ENCODE measurements around the gene UGT1A8.
"Not testable (repeated sequence)": the region's sequence is repeated elsewhere in the genome, so short reads cannot be mapped to it uniquely, and the experiment has no call there.

The UGT1A8 gene

DNA sequence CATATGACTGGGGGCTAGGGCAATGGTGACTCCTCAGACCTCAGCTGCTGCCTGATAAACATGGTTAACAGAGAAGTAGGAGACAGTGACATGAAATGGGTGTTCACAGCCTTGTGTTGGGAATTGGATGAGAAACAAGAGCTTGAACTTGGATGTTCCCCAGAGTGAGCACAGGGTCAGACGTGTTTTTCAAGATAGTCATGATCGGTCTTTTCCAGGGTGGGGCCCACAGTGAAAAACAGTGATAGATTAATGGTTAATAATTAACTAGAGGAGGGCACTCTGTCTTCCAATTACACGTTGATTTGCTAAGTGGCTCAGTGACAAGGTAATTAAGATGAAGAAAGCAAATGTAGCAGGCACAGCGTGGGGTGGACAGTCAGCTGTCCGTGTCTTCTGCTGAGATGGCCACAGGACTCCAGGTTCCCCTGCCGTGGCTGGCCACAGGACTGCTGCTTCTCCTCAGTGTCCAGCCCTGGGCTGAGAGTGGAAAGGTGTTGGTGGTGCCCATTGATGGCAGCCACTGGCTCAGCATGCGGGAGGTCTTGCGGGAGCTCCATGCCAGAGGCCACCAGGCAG lies 111.4 kb downstream of the UGT1A8 start, which contains the start of gene UGT1A3:
TSS of gene UGT1A3 (plus strand) at position 320 of the 579 bp plus-strand sequence. CDS start at position 405, 85 bp downstream.
- no peak for DNase-seq (ENCODE audit: low read depth)

DNA sequence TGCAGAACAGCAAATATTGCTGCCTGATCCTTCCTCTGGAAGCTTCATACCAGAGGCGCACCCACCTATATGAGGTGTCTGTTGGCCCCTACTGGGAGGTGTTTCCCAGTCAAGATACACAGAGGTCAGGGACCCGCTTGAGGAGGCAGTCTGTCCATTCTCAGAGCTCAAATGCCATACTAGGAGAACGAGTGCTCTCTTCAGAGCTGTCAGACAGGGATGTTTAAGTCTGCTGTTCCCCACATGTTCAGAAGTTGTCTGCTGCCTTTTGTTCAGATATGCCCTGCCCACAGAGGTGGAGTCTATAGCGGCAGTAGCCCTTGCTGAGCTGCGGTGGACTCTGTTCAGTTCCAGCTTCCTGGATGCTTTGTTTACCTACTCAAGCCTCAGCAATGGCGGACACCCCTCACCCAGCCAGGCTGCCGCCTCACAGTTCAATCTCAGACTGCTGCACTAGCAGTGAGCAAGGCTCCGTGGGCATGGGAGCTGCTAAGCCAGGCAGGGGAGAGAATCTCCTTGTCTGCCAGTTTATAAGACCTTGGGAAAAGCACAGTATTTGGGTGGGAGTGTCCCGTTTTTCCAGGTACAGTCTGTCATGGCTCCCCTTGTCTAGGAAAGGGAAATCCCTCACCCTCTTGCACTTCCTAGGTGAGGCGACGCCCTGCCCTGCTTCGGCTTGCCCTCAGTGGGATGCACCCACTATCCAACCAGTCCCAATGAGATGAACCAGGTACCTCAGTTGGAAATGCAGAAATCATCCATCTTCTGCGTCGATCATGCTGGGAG lies 119.6 kb downstream of the UGT1A8 start:
- DNase-seq (ENCODE audit: low read depth) = not testable (repeated sequence)

DNA sequence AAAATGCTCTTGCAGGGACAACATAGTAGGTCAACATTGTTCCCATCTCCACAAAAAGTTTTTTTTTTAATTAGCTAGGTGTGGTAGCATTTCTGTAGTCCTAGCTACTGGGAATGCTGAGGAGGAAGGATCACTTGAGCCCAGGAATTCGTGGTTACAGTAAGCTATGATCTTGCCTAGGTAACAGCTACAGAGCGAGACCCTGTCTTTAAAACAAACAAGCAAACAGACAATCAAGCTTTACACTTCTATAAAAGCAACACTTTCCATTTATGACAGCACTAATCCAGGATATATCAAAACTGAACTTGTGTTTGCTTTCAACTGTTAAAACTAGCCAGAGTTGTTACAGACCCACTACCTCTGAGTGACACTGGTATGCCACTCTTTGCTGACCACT lies 123.4 kb downstream of the UGT1A8 start:
- DNase-seq (ENCODE audit: low read depth) = no peak

DNA sequence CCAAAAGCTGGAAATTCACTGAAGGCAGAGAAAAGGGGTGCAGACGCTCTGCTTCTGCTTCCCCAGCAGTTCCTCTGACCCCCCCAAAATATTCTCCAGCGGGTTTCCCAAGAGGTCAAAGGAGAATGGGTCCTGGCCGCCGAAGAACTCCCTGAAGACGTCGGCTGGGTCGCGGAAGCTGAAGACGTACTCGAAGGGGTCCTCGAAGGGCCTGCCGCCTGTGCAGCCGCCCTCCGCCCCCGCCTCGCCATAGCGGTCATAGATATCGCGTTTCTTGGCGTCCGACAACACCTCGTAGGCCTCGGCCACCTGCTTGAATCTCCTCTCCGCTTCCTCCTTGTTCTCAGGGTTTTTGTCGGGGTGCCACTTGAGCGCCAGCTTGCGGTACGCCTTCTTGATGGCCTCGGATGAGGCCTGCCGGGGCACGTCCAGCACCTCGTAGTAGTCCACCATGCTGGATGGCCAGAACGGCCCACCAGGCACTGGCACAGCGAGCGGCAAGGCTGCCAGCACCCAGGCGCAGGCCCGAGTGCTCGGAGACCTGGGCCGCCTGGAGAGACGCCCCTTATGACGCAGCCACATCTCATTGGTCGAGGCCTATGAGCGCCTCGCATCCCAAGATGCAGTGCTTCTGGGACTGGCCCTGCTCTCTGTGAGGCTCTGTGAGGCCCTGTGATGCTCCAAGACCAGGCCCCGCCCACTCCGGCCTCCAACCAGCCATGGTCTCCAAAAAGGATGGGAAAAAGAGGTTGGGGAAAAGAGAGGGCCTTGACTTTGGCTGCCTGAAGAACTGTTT lies 126.2 kb downstream of the UGT1A8 start:
- DNase-seq (ENCODE audit: low read depth) = no peak

DNA sequence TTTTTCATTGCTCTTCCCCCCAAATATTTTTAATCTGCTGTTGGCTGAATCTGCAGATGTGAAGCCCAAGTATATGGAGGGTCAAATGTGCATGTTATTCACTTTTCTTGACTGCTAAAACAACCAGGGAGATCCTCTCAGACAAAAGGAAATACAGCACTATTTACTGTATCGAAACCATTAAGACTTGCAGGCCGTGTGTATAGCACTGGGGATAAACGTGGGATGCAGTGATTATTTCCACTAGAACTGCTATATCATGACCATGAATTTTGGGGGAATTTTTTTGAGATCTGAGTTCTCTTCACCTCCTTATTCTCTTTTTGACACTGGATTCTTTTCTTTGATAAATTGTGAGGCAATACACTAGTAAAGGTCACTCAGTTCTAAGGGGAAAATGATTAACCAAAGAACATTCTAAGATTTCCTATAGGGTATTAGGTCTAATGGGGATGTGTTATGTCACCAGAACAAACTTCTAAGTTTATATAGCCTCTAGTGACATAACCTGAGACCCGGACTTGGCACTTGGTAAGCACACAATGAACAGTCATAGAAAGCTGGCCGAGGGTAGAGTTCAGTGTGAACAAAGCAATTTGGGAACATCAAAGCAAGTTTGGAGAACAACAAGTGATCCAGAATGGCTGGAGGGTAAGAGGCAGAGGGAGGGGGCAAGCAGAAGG lies 127.8 kb downstream of the UGT1A8 start:
- no peak for DNase-seq (ENCODE audit: low read depth)

DNA sequence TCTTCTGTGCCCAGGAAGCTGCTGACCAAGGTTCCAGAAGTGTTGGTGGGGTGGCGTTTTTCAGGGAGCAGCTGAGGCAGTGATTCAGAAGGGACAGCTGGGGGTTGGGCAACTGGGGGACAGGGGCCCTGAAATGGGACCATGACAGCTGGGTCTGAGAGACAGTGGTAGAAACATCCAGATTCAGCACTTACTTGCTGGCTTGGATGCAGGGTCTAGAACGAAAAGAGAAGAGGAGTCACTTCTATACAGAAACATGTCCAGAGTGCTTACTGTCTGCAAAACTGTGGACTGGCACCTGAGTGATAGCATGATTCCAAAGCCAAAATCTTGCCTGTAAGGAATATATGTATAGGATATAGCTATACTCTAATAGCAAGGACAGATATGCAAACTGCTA lies 128.4 kb downstream of the UGT1A8 start:
- not testable (repeated sequence) for DNase-seq (ENCODE audit: low read depth)

DNA sequence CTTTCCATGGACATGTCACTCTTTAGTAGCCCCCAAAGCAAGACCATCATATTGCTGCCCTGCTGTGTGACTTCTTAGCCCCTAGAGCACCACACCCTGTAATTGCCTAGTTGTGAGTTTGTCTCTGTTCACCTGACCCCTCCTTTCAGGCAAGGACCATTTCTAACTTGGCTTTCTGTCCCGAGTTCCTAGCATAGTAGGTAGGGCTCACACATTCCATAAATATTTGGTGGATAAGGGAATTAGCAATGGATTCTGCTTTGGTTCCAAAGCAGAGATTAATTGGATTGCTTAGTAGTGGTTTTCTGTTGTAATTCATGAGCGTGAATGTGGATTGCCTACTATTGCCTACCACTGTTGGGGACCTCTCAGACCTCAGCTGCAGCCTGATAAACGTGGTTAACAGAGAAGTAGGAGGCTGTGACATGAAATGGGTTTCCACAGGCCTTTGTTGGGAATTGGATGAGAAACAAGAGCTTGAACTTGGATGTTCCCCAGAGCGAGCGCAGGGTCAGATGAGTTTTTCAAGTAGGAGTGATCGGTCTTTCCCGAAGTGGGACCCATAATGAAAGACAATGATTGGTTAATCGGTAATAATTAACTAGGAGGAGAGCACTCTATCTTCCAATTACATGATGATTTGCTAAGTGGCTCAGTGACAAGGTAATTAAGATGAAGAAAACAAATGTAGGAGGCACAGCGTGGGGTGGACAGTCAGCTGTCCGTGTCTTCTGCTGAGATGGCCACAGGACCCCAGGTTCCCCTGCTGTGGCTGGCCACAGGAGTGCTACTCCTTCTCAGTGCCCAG lies 129.2 kb downstream of the UGT1A8 start:
- no peak for DNase-seq (ENCODE audit: low read depth)

DNA sequence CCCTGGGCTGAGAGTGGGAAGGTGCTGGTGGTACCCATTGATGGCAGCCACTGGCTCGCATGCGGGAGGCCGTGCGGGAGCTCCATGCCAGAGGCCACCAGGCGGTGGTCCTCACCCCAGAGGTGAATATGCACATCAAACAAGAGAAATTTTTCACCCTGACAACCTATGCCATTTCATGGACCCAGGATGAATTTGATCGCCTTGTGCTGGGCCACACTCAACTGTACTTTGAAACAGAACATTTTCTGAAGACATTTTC lies 129.8 kb downstream of the UGT1A8 start:
- DNase-seq (ENCODE audit: low read depth) = no peak

DNA sequence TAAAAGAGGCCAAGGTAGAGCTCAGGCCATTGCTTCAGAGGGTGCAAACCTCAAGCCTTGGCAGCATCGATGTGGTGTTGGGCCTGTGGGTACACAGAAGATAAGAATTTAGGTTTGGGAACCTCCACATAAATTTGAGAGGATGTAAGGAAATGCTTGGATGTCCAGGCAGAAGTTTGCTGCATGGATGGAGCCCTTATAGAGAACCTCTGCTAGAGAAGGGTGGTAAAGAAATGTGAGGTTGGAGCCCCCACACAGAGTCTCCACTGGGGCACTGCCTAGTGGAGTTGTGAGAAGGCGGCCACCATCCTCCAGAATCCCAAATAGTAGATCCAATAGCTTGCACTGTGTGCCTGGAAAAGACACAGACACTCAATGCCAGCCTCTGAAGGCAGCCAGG lies 133.3 kb downstream of the UGT1A8 start:
- not testable (repeated sequence) for DNase-seq (ENCODE audit: low read depth)

DNA sequence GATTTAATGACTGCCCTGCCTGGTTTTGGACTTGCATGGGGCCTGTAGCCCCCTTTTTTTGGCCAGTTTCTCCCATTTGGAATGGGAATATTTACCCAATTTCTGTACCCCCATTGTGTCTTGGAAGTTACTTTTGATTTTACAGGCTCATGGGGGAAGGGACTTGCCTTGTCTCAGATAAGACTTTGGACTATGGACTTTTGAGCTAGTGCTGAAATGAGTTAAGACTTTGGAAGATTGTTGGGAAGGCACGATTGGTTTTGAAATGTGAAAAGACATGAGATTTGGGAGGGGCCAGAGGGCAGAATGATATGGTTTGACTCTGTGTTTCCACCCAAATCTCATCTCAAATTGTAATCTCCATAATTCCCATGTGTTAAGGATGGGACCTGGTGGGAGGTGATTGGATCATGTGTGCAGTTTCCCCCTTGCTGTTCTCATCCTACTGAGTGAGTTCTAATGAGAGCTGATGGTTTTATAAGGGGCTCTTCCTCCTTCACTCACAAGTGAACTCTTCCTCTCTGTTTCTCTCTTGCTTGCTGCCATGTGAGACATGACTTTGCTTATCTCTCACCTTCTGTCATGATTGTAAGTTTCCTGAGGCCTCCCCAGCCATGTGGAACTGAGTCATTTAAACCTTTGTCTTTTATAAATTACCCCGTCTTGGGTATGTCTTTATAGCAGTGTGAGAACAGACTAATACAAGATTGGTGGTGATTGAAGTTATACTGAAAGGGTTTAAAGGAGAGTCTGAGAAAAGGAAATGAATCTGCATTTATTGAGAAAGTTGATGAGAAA lies 134.0 kb downstream of the UGT1A8 start:
- not testable (repeated sequence) for DNase-seq (ENCODE audit: low read depth)

DNA sequence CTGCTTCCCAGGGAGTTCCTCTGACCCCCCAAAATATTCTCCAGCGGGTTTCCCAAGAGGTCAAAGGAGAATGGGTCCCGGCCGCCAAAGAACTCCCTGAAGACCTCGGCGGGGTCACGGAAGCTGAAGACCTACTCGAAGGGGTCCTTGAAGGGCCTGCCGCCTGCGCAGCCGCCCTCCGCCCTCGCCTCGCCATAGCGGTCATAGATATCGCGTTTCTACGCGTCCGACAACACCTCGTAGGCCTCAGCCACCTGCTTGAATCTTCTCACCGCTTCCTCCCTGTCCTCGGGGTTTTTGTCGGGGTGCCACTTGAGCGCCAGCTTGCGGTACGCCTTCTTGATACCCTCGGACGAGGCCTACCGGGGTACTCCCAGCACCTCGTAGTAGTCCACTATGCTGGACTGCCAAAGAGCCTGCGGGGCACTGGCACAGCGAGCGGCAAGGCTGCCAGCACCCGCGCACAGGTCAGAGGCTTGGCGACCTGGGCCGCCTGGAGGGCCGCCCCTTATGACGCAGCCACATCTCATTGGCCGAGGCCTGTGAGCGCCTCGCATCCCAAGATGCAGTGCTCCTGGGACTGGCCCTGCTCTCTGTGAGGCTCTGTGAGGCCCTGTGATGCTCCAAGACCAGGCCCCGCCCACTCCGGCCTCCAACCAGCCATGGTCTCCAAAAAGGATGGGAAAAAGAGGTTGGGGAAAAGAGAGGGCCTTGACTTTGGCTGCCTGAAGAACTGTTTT lies 137.6 kb downstream of the UGT1A8 start:
- DNase-seq (ENCODE audit: low read depth) = no peak

DNA sequence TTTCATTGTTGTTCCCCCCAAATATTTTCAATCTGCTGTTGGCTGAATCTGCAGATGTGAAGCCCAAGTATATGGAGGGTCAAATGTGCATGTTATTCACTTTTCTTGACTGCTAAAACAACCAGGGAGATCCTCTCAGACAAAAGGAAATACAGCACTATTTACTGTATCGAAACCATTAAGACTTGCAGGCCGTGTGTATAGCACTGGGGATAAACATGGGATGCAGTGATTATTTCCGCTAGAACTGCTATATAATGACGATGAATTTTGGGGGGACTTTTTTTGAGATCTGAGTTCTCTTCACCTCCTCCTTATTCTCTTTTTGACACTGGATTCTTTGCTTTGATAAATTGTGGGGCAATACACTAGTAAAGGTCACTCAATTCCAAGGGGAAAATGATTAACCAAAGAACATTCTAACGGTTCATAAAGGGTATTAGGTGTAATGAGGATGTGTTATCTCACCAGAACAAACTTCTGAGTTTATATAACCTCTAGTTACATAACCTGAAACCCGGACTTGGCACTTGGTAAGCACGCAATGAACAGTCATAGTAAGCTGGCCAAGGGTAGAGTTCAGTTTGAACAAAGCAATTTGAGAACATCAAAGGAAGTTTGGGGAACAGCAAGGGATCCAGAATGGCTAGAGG lies 139.1 kb downstream of the UGT1A8 start:
- DNase-seq (ENCODE audit: low read depth) = no peak

DNA sequence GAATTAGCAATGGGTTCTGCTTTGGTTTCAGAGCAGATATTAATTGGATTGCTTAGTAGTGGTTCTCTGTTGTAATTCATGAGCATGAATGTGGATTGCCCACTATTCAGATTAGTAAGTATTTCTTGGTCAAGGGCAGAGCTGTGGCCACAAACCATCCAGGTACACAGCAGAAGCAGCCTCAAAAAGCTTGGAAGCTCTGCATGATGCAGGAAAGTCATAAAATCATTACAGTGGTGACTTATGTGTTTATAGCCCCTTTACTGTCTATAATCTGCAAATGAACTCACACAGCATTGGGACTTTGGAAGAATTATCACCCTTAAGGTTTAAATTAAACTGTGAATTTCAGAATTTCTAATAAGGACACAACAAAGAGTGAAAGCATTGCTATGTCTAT lies 140.7 kb downstream of the UGT1A8 start:
- DNase-seq (ENCODE audit: low read depth) = no peak

DNA sequence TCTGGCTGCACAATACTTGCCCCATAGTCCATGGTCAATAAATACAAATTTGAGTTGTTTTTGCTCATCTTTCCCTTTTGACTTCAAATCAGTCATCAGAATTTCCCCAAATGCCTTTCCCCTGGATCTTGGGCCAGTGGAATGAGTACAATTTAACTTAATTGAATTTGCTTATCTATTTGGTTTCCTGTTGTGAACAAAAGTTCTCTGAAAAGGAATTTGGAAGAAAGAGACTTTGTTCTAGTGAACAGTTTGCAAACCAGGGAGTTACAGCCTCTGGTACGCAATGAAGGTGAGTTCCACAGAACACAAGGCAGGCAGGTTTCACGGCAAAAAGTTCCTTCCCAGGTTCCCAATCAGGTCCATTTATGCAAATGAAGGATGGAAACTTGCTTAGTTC lies 141.4 kb downstream of the UGT1A8 start:
- DNase-seq (ENCODE audit: low read depth) = peak; percentile 44

DNA sequence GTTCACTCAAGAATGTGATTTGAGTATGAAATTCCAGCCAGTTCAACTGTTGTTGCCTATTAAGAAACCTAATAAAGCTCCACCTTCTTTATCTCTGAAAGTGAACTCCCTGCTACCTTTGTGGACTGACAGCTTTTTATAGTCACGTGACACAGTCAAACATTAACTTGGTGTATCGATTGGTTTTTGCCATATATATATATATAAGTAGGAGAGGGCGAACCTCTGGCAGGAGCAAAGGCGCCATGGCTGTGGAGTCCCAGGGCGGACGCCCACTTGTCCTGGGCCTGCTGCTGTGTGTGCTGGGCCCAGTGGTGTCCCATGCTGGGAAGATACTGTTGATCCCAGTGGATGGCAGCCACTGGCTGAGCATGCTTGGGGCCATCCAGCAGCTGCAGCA lies 142.6 kb downstream of the UGT1A8 start, which contains the start of gene UGT1A1:
TSS of gene UGT1A1 (plus strand) at position 228 of the 400 bp plus-strand sequence. CDS start at position 246, 18 bp downstream.
- no peak for DNase-seq (ENCODE audit: low read depth)

DNA sequence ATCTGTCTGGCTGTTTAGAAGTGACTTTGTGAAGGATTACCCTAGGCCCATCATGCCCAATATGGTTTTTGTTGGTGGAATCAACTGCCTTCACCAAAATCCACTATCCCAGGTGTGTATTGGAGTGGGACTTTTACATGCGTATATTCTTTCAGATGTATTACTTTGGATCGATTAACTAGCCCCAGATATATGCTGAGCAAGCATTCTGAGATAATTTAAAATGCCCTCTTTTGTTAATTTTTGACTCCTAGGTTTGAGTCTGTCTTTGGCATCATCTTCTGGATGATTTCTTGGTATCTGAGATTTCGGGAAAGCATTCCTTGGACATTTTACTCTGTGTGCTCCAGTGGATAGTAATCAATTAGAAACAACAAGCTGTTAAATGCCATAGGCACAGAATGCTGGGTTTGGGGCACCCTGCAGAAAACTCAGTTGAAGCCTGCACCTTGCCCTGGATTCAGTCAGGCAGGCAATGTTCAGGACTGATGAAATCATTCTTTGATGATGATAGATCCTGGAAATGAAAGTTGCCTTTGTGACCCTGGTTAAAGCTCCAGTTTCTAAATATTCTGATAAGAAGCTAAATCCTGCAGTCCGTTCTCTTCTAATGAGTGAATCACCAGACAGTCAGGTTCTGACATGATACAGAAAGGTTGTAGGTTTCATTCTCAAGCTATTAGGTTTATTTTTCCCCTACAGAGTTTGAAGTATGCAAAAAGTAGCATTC lies 143.8 kb downstream of the UGT1A8 start:
- peak; percentile 72 for DNase-seq (ENCODE audit: low read depth)

DNA sequence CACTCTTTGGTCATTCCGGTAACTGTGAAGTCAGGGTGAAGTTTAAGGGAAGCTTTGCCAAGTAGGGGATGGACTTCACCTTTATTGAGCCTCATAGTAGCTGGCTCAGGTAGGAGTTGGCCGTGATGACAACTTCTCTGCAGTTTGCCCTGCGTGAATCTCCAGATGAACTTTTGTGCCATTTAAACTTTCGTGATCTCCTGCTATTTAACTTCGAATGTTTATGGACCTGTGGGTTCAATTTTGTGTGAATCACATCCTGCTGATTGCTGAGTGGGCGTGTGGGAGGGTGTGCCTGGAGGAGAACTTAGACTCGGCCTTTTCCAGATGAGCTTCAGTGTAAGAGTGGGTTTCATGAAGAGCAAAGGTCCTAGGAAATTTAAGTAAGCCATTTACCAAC lies 146.8 kb downstream of the UGT1A8 start:
- DNase-seq (ENCODE audit: low read depth) = peak; percentile 82

DNA sequence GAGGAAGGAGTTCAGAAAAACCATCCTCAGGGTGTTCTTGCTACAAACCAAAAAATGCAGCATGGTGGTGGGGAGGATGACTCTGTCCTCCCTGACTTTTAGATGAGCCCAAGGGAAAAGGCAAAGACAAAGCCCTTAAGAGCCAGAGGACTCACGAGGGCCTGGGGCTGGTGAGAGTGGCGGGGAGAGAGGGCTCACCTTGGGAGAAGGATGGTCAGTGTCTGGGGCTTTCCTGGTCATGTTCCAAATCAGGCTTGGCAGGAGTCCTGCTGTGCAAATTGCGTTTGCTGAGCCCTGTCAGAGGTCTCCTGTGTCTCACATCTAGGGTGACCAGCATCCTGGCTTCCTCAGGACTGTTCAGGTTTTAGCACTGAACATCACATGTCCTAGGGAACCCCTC lies 147.3 kb downstream of the UGT1A8 start:
- peak; percentile 13 for DNase-seq (ENCODE audit: low read depth)

DNA sequence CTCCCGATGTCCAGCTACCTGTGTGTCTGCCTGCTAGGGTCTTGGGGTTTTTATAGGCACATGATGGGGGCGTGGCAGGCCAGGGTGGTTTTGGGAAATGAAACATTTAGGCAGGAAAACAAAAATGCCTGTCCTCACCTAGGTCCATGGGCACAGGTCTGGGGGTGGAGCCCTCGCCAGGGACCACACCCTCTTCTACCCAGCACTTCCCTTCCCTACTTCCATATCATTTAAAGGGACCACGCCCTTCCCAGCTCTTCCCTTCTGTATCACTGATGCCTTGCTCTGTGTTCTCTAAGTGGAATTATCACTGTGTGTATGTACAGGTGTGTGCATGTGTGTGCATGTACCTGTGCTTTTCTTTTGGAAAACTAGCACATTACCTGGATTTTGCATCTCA lies 149.0 kb downstream of the UGT1A8 start:
- no peak for DNase-seq (ENCODE audit: low read depth)

Data from iris pigment epithelial cell (primary cell).